Sciatic nerve (tissue), 2 donors: ENCODE data around the gene SSX7. TPM values are rescaled to one million over a fixed set of nuclear protein-coding genes. Genes with fewer than 3 reads are reported as not detected.
"Not testable (repeated sequence)": the region's sequence is repeated elsewhere in the genome, so short reads cannot be mapped to it uniquely, and the experiment has no call there.

Experiments
- ATAC-seq: fragments of 200-7000 bp; cut with Tn5 transposase; one replicate; pipeline ENCODE4 v1.9.1; 2020; ENCODE audit warnings: mild to moderate bottlenecking, moderate library complexity
- DNase-seq: peaks from one replicate; pipeline ENCODE4 v3.0.0-alpha.2; 2020; ENCODE audit warnings: low spot score
- intact Hi-C: fragments of 100-400 bp; cut with DNase I; formaldehyde crosslinking; loops from one replicate; pipeline ENCODE4 v1.14.2; 2022
- total RNA-seq: library from RNA; stranded (reverse); fragmentation: NEBNext Ultra II Directional; extraction: Animal tissue kit (Norgen Biotek cat#: 25700); gene quantifications from one replicate; pipeline ENCODE4 v1.2.1, GENCODE V29; 2021
- donor health status: DM: no; HTN: no; CAD: no.
- donor health status: DM: no; HTN: no; CAD: no.

The SSX7 gene
- not detected for total RNA-seq

- DNase-seq, intact Hi-C loops, ATAC-seq: not testable (repeated sequence)
Measured at GRCh38 chrX:52654800-52655199, at the start of gene SSX7. Gene SSX7, minus strand, starts transcription at chrX:52654900. Its CDS starts 1,428 bp downstream, at chrX:52653472.

GRCh38 chrX:52692034-52692433, 37.3 kb upstream of the SSX7 start:
- intact Hi-C loops, DNase-seq, ATAC-seq: not testable (repeated sequence)

- DNase-seq, ATAC-seq, intact Hi-C loops: not testable (repeated sequence)
Measured at GRCh38 chrX:52662218-52662617, 7.5 kb upstream of the SSX7 start.

- intact Hi-C loops, ATAC-seq, DNase-seq: not testable (repeated sequence)
Measured at GRCh38 chrX:52655475-52655874, 775 bp upstream of the SSX7 start.

GRCh38 chrX:52650676-52651075, 4.0 kb downstream of the SSX7 start:
- intact Hi-C loops, ATAC-seq, DNase-seq: not testable (repeated sequence)

GRCh38 chrX:52648956-52649355, 5.7 kb downstream of the SSX7 start:
- ATAC-seq, DNase-seq, intact Hi-C loops: not testable (repeated sequence)

GRCh38 chrX:52628483-52628882, 26.2 kb downstream of the SSX7 start:
- intact Hi-C loops, ATAC-seq, DNase-seq: not testable (repeated sequence)

- DNase-seq, ATAC-seq, intact Hi-C loops: not testable (repeated sequence)
Measured at GRCh38 chrX:52620661-52621060, 34.0 kb downstream of the SSX7 start.

- intact Hi-C loops: no loop called here
- no peak for ATAC-seq
- no peak for DNase-seq
Measured at GRCh38 chrX:52608961-52609360, 45.7 kb downstream of the SSX7 start.

- DNase-seq, intact Hi-C loops, ATAC-seq: not testable (repeated sequence)
Measured at GRCh38 chrX:52603151-52603550, 51.5 kb downstream of the SSX7 start.

GRCh38 chrX:52598886-52599285, 55.8 kb downstream of the SSX7 start:
- intact Hi-C loops: loop anchor here (5.0 kb wide), 1 partner anchor 1622 kb away; no protein-coding TSS in a partner anchor
- DNase-seq: no peak
- no peak for ATAC-seq

- ATAC-seq (no peak), DNase-seq (no peak)
- intact Hi-C loops: loop anchor here (5.0 kb wide), 1 partner anchor 1617 kb away; no protein-coding TSS in a partner anchor
Measured at GRCh38 chrX:52594658-52595057, 60.0 kb downstream of the SSX7 start.

Other genes with a start within 250 kb of the SSX7 start
- gene XAGE1A, start 159.1 kb downstream of the SSX7 start, total RNA-seq: not detected
- gene XAGE1B, start 137.8 kb downstream of the SSX7 start, total RNA-seq: not detected
- not detected for gene SSX2, start 52.3 kb upstream of the SSX7 start, total RNA-seq
- gene SSX2B, start 96.4 kb upstream of the SSX7 start, total RNA-seq: not detected
- not detected for gene SPANXN5, start 142.5 kb upstream of the SSX7 start, total RNA-seq
- gene XAGE5, start 156.4 kb upstream of the SSX7 start, total RNA-seq: not detected
- gene XAGE3, start 213.2 kb upstream of the SSX7 start, total RNA-seq: not detected
- 21.3 TPM for gene FAM156B, start 242.4 kb upstream of the SSX7 start, total RNA-seq